K562 (cell line): ENCODE data around the gene EIF1. TPM values are rescaled to one million over a fixed set of nuclear protein-coding genes. Genes with fewer than 3 reads are reported as not detected.

ENCODE experiments used
- ATAC-seq: fragments of 200-7000 bp; cut with Tn5 transposase; 3 replicates; pipeline ENCODE4 v1.9.1; 2020; ENCODE audit warnings: moderate library complexity
- BruUV-seq: library from RNA; stranded (reverse); fragments of 400-500 nt; replicated peaks from 2 replicates; lab custom pipeline; 2021; lab: Mats Ljungman, UMichigan
- CTCF ChIA-PET: fragments of 300-600 bp; formaldehyde crosslinking; extraction: SDS; loops from one replicate; lab custom pipeline; 2021; ENCODE audit warnings: low intra/inter-chr PET ratio; lab: Yijun Ruan, JAX
- POLR2A ChIA-PET: fragments of 300-600, 350-650 bp; sonication (Branson Sonifier 250); formaldehyde crosslinking; extraction: SDS; loops from one replicate; lab custom pipeline; 2021; ENCODE audit warnings: antibody characterized with exemption, inconsistent platforms; lab: Yijun Ruan, JAX
- DNase-seq, 4 experiments: peaks; one replicate each; pipeline versions ENCODE4 v3.0.0 to v3.0.0-alpha.2; 2011 to 2018; ENCODE audit warnings: low spot score in 3 of 4, mixed read lengths in 3 of 4; ENCODE audit errors: extremely low read depth in 1 of 4
- FAIRE-seq: peaks from 2 replicates; lab custom pipeline; 2011; peaks lifted over from hg19 to GRCh38; lab: Jason Lieb, UNC
- H2AFZ ChIP-seq: 2 replicates; pipeline ENCODE4 v1.6.0; 2011; ENCODE audit warnings: low read depth, low read length, control low read depth, inconsistent platforms
- H3K27ac ChIP-seq: fragments of 200-600 bp; 3 replicates; pipeline ENCODE4 v1.8.0; 2011; ENCODE audit warnings: low read depth, mild to moderate bottlenecking, control low read depth, inconsistent platforms, low read length, moderate library complexity, mixed read lengths; ENCODE audit errors: extremely low read depth
- H3K27me3 ChIP-seq, 2 experiments: fragments of 300-600 bp in 1 of 2; 2 replicates in 1 of 2; 3 replicates in 1 of 2; pipeline versions ENCODE4 v1.6.0 to v1.8.0; 2011; ENCODE audit warnings: inconsistent platforms in 2 of 2, low read length in 2 of 2, mild to moderate bottlenecking in 1 of 2, mixed read lengths in 1 of 2, moderate library complexity in 1 of 2; ENCODE audit not compliant: control insufficient read depth in 2 of 2, insufficient read depth in 2 of 2
- H3K36me3 ChIP-seq: fragments of 300-600 bp; 3 replicates; pipeline ENCODE4 v1.8.0; 2011; ENCODE audit warnings: mild to moderate bottlenecking, low read length, inconsistent platforms; ENCODE audit not compliant: control insufficient read depth, insufficient read depth
- H3K4me1 ChIP-seq, 2 experiments: fragments of 200-600 bp in 1 of 2; replicated peaks in 1 of 2; 2 replicates in 1 of 2; 3 replicates in 1 of 2; pipeline versions ENCODE4 v1.5.1 to v1.8.0; 2011; ENCODE audit warnings: inconsistent platforms in 2 of 2, low read length in 2 of 2, mild to moderate bottlenecking in 1 of 2, mixed read lengths in 1 of 2, moderate library complexity in 1 of 2; ENCODE audit not compliant: control insufficient read depth in 2 of 2, insufficient read depth in 2 of 2
- H3K4me2 ChIP-seq: 2 replicates; pipeline ENCODE4 v1.6.1; 2011; ENCODE audit warnings: low read length, control low read depth, inconsistent platforms, mixed read lengths; ENCODE audit not compliant: insufficient read depth
- H3K4me3 ChIP-seq: fragments of 200-600 bp; sonication (generic), shearing (Covaris generic); 2 replicates; pipeline ENCODE4 v1.5.1; 2016; ENCODE audit warnings: control low read depth, inconsistent platforms
- H3K79me2 ChIP-seq: fragments of 200-600 bp; 3 replicates; pipeline ENCODE4 v1.8.0; 2011; ENCODE audit warnings: low read length, inconsistent platforms; ENCODE audit not compliant: control insufficient read depth, insufficient read depth
- H3K9ac ChIP-seq, 2 experiments: 2 replicates each; pipeline versions ENCODE4 v1.6.0 to v1.6.1; 2011; ENCODE audit warnings: low read depth in 2 of 2, low read length in 2 of 2, control low read depth in 1 of 2, inconsistent platforms in 1 of 2, mild to moderate bottlenecking in 1 of 2, mixed read lengths in 1 of 2; ENCODE audit not compliant: insufficient read depth in 1 of 2
- H3K9me1 ChIP-seq: one replicate; pipeline ENCODE4 v1.6.0; 2011; ENCODE audit warnings: inconsistent platforms, mild to moderate bottlenecking, low read length, moderate library complexity; ENCODE audit not compliant: control insufficient read depth, insufficient read depth
- H3K9me3 ChIP-seq: replicated peaks from 2 replicates; pipeline ENCODE4 v1.5.1; 2011; ENCODE audit warnings: low read depth, low read length, inconsistent platforms; ENCODE audit not compliant: control insufficient read depth, insufficient read depth
- H4K20me1 ChIP-seq: replicated peaks from 2 replicates; pipeline ENCODE4 v1.6.1; 2011; ENCODE audit warnings: low read length, inconsistent platforms, mixed read lengths; ENCODE audit not compliant: control insufficient read depth, insufficient read depth
- E2F6 ChIP-seq, 2 experiments: IDR thresholded peaks; 2 replicates each; pipeline ENCODE4 v1.6.1; 2011; ENCODE audit warnings: borderline replicate concordance in 1 of 2, control low read depth in 1 of 2, low read depth in 1 of 2, low read length in 1 of 2, mild to moderate bottlenecking in 1 of 2, mixed read lengths in 1 of 2, moderate library complexity in 1 of 2; ENCODE audit not compliant: insufficient read depth in 1 of 2, insufficient read length in 1 of 2, poor library complexity in 1 of 2, severe bottlenecking in 1 of 2; ENCODE audit errors: extremely low read depth in 1 of 2
- L3MBTL2 ChIP-seq: fragments of 450-650 bp; IDR thresholded peaks from 2 replicates; pipeline ENCODE4 v1.6.1; 2016; ENCODE audit warnings: mild to moderate bottlenecking, moderate library complexity
- MAX ChIP-seq: sonication (generic); formaldehyde crosslinking; IDR thresholded peaks from 2 replicates; pipeline ENCODE4 v1.9.0; 2022; ENCODE audit warnings: mild to moderate bottlenecking, missing genetic modification reagents
- WGBS: fragments of 100-300 bp; shearing (Covaris generic); methylation state at CpG from one replicate; pipeline ENCODE4 v1.1.6; 2016; ENCODE audit warnings: low coverage, mixed read lengths; ENCODE audit not compliant: insufficient coverage; ENCODE audit errors: missing lambda C conversion rate; 5-methylcytosine and 5-hydroxymethylcytosine counted together
- in situ Hi-C: fragments of 300-500 bp; cut with MboI; formaldehyde crosslinking; loops from 4 replicates; pipeline ENCODE4 v1.15.0; 2018; ENCODE audit warnings: inconsistent platforms, mixed read lengths
- intact Hi-C: fragments of 100-400 bp; cut with micrococcal nuclease; formaldehyde crosslinking; loops from 2 replicates; pipeline ENCODE4 v1.14.2; 2022
- polyA plus RNA-seq, 8 experiments: library from polyadenylated mRNA; depleted of rRNA in 4 of 8; stranded (reverse) in 5 of 8; unstranded in 3 of 8; fragments of >200 nt; fragmentation: Nextera tagmentation in 2 of 8; fragmentation: Illumina TruSeq in 1 of 8; extraction: Ambion mirVana in 2 of 8; extraction: Trizol in 1 of 8; gene quantifications; 2 replicates each; pipeline versions ENCODE4 v1.2.1 to v1.2.3, GENCODE V29; 2011 to 2014; ENCODE audit warnings: inconsistent platforms in 1 of 8, missing spikeins in 1 of 8
- total RNA-seq, 7 experiments: library from RNA; depleted of rRNA in 6 of 7; stranded (reverse); fragments of >200 nt in 6 of 7; fragmentation: Illumina TruSeq in 2 of 7; extraction: Trizol in 2 of 7; gene quantifications; 2 replicates each; pipeline versions ENCODE4 v1.2.1 to v1.2.3, GENCODE V29; 2011 to 2021; ENCODE audit warnings: low replicate concordance in 1 of 7

The EIF1 gene
- total and polyA plus RNA-seq, 9 of the 15 experiments (the other 6 are each of a cell fraction or from before 2014, with no cell fraction given) = 67.0 to 1,204 (median 320) TPM

GRCh38 chr17:41660221-41660711 is 28.4 kb upstream of the EIF1 start:
- no peak overlapping the region for H3K27ac ChIP-seq
- no peak overlapping the region for H3K4me3 ChIP-seq
- peak overlapping the region in 1 of 2 experiments; percentile 67; a peak in 2 of 4 replicates for H3K9ac ChIP-seq
- no peak for FAIRE-seq
- WGBS = 5% methylated on average over 8 of the region's 8 CpGs
- BruUV-seq = no TSS peak
- peaks cover 5 to 45% of the 10 kb centered on the region in 2 experiments; a peak in 4 of 5 replicates for H3K4me1 ChIP-seq
- H3K4me2 ChIP-seq = no peak overlapping the region
- H3K9me1 ChIP-seq = peaks cover 2% of the 10 kb centered on the region
- ATAC-seq = no peak
- intact Hi-C loops = loop anchor here (5.0 to 10.0 kb wide), 2 partner anchors 175 to 1043 kb away; partner anchors contain the start of genes KRT35 and KRT36
- H3K9me3 ChIP-seq = no peaks in the 10 kb centered on the region
- TF ChIP-seq MAX (CRISPR knock-in tag) (no peak), E2F6 (IDR thresholded peaks at IDR 0.05; ENCODE audit: borderline replicate concordance in 1 of 2, extremely low read depth in 1 of 2, insufficient read depth in 1 of 2, insufficient read length in 1 of 2, low read depth in 1 of 2, low read length in 1 of 2, poor library complexity in 1 of 2, severe bottlenecking in 1 of 2) (peak in 1 of 2 experiments; percentile 44), L3MBTL2 (peak; percentile 76)
- TF ChIP-seq, all 486 proteins: peak for 2
- Histone ChIP-seq H4K20me1 (no peaks in the 10 kb centered on the region), H3K36me3 (no peaks in the 10 kb centered on the region), H3K27me3 (peaks cover 2 to 3% of the 10 kb centered on the region in 2 experiments; a peak in 1 of 5 replicates), H2AFZ (no peak overlapping the region), H3K79me2 (no peaks in the 10 kb centered on the region)
- no peak for DNase-seq
- in situ Hi-C loops = loop anchor here (5.0 to 25.0 kb wide), 4 partner anchors 113 to 1048 kb away; no protein-coding TSS in a partner anchor
- POLR2A ChIA-PET = interaction anchor here (0.6 to 1.4 kb wide), 4 partner anchors 19 to 152 kb away, joined by 3 to 4 read pairs (median 3); no protein-coding TSS in a partner anchor
- CTCF ChIA-PET = interaction anchor here (7.3 to 7.4 kb wide), 2 partner anchors 11 to 111 kb away, joined by 87 to 135 read pairs; no protein-coding TSS in a partner anchor
